ENCODE data around the gene MS4A10.
"Not testable (repeated sequence)": the region's sequence is repeated elsewhere in the genome, so short reads cannot be mapped to it uniquely, and the experiment has no call there.

Gene MS4A10

DNA sequence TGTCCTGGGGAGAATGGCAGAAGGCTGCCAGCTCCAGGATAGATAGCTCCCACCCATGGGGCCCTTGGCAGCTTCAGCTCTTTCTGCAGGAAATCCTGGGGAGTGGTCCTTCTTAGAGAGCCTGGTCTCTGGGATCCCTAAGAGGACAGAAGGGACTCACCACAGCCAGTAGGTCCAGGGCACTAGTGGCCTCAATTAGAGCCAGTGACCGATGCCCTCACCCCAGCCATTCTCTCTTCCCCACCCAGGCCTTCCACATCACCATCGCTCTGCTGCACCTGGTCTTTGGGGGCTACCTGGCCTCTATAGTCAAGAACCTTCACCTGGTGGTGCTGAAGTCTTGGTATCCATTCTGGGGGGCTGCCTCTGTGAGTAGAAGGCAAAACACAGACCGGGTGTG lies 5.6 kb downstream of the MS4A10 start:
- no peak for DNase-seq

DNA sequence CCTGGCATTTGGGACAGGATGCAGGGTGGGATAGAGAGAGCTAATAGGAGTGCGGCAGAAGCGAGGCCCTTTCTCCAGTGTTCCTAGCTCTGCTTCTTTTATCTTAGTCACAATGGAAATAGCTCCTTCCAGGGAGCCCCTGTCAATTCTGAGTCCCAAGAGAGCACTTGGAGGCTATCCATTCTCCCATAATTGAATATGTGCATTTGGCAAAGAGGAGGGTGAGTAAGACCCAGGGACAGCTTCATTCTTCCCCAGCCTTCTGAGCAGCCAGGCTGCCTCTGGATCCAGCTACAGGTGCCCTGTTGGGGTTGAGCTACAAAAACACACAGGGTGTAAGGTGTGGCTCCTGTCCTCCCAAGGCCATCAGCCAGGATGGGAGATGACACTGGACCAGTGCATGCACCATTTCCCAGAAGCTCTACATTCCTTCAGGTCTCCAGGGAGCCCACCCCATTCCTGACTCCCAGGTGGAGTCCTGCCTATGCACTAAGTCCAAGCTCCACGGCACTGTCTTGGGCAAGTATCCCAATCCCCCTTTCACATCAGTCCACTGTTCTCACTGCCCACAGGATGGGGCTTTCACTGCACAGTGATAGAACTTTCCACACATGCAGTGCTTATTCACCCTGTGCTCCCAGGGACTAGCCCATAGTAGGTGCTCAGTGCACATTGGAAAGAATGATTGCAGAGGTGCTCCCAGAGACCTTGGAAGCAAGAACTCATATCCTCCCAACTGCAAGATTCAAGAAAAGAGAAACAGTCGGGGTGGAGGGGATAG lies 6.2 kb downstream of the MS4A10 start:
- no peak for DNase-seq

DNA sequence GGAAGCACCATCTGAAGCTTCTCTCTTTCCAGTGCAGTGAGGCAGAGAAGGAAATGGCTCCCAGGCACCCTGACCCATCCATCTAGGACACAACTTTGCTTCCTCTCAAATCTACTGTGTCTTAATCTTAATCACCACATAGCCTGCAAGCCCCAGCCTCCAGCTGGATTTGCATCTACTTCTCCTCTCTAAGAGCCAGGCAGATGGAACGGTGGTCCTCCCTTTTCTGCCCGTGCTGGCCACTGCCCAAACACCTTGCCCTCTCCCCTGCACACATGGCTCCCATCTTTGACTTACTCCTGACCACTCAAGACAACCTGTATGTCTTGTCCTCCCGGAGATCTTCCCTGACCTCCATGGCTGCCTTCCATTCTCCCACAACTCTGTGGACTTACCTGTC lies 7.4 kb downstream of the MS4A10 start:
- no peak for DNase-seq

DNA sequence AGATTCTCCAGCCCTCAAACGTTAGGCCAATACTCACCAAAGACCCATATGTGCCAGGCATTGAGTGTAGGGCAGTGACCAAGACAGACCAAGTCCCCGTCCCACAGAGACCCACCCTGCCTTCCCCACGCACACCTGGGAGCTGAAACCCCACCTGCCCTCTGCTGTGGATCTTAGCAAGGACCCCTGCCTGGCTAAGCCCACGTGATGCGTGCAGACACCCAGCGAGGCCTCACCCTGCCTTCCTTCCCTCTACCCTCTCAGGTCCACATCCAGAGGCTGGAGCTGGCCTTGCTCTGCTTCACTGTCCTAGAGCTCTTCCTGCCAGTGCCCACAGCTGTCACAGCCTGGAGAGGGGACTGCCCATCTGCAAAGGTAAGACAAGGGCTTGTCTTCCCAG lies 10.2 kb downstream of the MS4A10 start:
- DNase-seq, result no peak

DNA sequence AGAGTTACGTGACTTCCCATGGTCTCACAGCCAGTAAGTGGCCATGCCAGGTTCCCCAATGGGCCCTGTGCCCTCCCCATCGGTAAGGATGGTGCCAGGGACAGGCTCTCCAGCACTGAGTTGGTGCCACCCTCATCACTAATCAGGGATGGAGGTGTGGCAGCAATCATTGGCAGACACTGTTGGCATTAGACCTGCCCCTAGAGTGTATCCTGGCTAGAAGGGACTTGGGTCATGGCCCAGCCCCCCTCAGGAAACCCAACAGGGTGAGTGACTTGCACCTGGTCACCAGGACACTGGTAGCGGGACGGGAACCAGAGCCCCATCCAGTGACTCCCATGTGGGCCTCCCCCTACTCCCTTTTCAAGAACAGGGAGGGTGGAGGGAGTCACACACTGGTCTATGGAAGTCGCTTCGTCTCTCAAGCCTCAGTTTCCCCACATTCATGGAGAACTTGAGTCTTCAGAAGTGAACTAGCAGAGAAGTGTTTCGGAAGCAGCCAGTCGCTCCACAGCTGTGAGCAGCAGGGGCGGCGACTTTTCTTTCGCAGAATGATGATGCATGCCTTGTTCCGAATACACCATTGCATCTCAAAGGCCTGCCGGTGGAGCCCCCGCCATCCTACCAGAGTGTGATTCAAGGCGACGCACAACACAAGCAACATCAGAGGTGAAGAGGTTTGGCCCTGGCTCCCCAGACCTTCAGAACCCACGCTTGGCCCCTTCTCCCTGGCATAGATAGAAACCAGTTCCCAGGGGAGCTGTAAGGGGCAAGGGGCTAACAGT lies 12.9 kb downstream of the MS4A10 start:
- DNase-seq, result no peak

DNA sequence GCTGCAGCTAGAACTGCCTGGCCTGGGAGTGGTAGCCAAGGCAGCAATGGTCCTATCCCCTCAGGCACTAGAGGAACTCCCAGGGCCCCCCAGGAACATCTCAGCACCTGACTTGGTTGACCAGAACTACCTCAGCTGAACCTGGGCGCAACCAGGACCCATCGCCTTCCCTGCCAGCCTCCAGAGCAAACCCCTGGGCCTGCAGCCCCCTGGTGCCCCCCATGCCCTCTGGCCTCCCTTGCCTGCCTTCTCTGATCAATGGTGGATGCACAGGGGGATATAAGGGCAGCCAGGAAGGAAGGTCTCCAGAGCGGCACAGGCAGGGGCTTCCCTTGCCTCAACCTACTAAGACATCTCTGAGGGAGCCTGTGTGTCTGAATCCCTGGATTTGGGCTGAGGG lies 13.5 kb downstream of the MS4A10 start:
- DNase-seq, result no peak

DNA sequence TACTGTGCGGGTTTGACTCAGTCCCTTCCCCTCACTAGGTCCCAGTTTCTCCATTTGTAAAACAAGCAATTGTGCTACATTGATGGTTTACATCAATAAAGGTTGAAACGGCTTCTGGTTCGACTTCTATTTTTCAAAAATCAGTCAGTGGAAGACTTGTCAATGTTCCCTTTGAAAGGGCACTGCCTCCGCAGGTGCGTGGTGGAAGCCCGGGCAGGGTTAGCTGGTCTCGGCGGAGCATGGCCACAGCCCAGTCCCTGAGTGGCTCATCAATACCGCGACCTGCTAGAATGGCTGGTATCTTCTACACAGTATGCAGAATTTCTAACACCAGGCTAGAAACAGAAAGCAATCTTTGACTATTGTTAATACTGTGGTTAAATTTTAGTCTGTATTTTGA lies 16.1 kb downstream of the MS4A10 start:
- no peak for DNase-seq

DNA sequence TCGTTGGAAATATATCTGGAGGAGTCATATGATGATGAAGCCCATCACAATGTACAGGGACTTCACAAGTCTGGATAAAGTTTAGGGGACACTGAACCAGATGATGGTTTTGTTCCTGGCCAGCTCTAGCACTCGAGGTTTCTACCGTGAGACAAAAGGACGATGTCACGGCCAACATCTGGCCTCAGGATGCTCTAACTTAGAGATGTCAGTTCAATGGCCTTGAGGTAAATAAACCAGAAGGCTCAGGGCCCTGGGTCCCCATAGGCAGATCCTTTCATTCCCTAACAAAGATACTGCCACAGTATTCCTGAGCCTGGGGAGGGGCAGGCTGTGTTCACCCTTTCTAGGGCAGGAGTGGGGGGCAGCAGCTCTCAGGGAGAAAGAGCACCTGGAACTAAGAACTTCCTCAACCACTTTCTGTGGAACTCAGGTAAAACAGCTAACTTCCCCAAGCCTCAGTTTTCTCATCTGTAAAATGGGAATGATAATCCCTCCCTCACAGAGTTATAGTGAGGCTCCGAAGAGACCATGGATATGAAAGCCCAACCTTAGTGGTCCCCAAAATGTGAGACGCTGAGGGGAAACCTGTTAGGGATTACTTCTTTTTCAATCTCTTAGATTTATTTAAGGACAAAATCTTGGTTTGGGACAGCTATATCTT lies 18.3 kb downstream of the MS4A10 start:
- DNase-seq, result no peak

DNA sequence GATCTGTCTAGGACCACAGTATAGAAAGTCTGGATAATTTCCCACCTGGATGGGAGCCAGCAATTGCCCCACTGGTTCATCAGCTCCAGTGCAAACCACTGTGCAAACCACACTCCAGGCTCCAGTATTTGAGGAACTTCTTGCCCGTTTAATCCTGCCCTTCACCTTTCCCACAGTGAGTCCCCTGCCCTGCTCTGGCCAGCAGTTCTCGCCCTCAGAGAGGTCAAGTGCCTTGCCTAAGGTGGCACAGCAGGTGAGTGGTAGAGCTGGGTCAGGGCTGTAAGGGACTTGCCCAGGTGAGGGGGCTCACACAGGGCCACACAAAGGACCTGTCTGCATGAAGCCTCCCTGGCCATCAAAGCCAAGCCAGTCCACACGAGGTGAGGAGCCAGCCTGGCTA lies 24.1 kb downstream of the MS4A10 start:
- DNase-seq, result no peak

DNA sequence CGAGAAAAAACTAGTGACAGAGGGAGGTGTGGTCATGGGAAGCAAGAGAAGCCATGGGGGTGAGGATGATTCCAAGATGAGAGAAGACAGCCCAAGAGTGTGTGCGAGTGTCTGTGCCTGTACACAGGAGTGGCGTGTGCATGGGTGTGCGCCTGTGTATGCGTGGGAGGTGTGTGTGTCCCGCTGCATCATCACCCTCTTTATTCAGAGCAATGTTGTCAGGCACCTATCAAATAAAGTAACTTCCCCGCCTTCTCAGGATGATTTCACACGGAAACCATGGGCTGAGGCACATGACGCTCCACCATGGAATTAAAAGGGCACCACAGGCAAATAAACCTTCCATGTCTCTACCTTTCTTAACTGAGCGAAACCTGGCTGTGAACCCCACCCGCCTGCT lies 24.6 kb downstream of the MS4A10 start:
- DNase-seq, result no peak

DNA sequence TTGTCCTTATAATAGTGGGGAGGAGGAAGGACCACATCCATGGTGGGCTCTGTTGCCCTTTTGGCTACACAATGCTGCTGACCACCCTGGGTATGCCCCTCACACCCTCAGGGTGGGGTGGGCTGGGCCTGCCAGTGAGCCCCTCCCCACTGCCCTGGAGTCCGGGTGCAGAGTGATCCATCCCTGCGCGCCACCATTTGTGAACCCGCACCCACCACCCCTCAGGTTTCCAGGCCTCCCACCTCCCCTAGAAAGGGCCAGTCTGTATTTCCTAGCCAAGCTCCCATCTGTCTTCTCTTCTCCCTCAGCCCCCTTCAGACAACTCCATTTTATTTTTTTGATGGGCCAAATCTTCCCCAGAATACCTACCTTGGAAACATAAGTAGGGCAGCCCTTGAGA lies 25.0 kb downstream of the MS4A10 start:
- DNase-seq, result no peak

DNA sequence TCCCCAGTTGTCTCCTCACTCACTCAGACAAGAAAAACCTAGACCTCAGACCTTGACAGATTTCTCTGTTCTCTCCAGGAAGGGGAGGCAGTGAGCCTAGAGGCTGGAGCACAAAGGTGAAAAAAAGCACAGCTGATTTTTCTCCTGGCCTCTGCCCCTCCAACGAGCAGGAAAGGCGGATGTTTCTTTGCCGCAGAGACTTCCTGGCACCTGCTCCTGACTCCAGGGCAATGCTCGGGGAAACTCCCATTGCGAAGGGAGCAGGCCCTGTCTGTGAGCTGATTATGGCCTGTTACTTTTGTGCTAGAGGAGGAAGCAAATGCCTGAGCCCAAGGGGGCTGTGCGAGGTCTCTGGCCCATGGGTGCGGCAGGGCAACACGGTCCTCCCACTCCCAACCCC lies 25.4 kb downstream of the MS4A10 start:
- no peak for DNase-seq

DNA sequence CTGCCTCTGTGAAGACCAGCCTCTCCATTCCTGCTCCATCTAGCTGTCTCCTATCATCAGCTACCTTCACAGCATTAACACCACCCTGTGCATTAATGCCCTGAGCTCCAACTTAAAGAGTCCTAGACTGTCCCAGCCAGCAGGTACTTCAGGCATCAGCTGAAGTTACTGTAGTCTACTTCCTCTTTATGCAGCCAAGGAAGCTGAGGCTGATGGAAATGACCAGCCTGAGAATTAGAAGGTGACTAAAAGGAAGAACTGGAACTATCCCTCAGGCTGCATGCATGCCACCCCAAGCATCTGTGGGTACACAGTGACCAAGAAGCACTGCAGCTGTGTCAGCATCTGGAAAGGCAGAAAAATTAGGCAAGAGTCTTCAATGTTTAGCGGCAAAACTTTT lies 28.2 kb downstream of the MS4A10 start:
- DNase-seq, result no peak

DNA sequence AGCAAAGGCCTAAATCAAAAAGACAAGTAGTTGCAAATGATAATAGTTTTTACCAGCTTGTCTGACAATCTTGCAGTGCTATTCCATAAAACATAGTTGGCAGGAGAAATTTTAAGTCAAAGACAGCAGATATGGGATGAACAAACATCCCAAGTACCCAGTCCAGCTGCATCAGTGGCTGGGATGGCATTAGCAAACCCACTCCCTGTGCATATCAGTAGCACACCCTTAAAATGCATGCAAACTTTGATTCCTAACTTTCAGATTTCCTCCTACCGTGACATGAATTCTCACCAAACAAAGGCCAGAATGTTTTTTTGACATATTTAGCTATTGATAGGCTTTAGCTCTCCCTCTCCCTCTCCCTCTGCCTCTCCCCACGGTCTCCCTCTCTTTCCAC lies 29.0 kb downstream of the MS4A10 start:
- no peak for DNase-seq

DNA sequence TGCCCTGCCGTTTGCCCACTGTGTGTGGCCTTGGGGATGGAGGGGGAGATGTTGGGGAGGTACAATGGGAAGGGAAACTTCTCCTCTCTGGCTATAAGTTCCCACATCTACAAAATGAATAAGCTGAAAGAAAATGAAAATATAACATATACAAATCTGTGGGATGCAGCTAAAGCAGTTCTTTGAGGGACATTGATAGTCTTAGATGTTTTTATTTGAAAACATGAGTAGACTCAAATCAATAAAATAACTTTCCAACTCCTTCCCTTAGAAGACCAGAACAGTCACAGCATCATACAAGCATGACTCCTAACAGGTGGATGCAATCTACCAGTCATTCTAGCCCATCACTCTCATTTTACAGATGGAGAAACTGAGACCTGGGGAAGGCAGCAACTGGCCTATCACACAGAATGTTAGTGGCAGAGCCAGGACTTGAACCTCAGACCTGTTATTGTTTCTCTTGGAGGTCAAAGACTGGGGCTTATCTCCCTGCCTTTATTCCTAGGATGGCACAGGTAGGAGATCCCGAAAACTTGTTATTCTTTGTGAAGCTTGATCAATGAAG lies 31.5 kb downstream of the MS4A10 start:
- DNase-seq, result no peak

DNA sequence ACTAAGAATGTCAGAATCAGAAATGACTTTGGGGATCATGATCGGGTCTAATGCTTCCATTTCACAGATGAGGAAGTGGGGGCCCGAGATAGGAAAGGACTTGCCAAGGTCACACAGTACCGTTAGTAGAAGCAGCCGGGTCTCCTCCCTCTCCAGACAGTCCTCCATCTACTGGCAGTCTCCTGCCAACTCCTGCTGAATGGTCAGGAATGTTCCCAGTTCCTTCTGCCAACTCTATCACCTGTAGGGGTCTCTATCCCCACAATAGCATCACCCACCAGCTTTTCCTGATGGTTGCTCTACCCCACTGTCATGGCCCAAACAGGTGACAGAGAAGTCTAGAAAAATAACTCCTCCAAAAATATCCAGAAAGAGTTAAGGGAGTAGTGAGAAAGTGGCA lies 32.9 kb downstream of the MS4A10 start:
- no peak for DNase-seq

DNA sequence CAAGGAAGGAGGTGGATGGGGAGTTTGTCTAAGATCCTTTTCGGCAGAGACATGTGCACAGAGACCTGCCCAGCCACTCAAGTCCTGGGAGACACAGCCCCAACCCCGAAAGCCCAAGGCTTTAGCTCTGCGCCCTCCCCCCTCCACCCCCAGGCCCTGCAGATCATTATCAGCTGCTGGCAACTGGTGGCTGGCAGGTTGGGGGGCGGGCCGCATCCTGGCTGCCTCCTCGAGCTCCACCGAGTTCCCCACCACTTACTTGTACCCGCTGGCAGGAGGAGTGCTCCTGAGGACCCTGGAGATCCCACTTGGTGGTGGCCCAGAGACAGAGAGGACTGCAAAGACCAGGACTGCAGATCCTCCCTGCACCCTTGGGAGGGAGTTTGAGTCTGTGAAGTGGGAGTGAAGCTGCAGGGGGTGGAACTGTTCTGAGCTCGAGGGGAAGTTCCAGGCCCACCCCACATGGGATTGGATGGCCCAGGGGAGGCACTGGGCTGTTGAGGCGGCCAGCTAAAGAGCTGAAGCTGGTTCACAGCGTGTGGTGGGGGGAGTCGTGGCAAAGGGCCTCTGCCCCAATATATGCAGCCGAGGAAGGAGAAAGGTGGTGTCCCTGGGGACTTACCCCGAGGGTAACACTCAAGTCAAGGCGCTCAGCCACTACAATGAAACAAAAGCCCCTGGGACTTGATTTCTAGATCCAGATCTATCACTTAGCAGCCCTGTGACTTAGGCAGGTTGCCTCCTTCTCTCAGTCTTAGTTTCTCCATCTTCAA lies 36.9 kb downstream of the MS4A10 start:
- no peak for DNase-seq

DNA sequence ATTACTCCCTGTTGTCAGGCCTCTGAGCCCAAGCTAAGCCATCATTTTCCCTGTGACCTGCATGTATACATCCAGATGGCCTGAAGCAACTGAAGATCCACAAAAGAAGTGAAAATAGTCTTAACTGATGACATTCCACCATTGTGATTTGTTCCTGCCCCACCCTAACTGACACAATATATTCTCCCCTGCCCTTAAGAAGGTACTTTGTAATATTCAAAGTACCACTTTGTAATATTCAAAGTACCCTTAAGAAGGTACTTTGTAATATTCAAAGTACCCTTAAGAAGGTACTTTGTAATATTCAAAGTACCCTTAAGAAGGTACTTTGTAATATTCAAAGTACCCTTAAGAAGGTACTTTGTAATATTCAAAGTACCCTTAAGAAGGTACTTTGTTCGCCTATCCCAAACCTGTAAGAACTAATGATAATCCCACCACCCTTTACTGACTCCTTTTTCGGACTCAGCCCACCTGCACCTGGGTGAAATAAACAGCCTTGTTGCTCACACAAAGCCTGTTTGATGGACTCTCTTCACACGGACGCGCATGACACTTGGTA lies 38.7 kb downstream of the MS4A10 start:
- not testable (repeated sequence) for DNase-seq

DNA sequence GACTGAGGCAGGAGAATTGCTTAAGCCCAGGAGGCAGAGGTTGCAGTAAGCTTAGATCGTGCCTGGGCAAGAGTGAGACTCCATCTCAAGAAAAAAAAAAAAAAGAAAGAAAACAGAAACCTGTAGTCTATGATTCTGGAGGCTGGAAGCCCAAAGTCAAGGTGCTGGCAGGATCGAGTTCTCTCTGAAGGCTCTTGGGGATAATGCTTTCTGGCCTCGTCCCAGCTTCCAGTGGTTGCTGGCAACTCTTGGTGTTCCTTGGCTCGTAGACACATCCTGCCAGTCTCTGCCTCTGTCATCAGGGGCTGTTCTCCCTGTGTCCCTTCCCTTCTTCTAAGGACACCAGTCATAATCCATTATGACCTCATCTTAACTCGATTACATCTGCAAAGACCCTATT lies 40.0 kb downstream of the MS4A10 start:
- no peak for DNase-seq

DNA sequence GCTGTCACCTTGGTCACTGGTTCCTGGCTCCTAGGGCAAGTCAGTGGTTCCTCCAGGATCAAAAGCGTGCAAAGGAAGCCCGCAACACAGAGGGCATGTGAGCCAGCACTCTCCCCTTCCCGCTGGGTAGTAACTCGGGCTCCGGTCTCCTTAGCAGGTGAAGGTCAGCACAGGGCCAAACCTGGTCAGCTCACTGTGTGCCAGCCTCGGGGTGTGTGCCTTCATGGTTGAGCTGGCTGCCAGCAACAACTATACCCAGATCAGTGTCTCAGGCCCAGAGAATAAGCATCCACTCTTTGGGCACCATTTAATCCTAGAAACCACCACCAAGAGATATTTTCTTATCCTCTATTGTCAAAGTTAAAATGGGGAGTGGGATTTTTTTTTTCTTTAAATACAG lies 40.7 kb downstream of the MS4A10 start:
- DNase-seq, result no peak

DNA sequence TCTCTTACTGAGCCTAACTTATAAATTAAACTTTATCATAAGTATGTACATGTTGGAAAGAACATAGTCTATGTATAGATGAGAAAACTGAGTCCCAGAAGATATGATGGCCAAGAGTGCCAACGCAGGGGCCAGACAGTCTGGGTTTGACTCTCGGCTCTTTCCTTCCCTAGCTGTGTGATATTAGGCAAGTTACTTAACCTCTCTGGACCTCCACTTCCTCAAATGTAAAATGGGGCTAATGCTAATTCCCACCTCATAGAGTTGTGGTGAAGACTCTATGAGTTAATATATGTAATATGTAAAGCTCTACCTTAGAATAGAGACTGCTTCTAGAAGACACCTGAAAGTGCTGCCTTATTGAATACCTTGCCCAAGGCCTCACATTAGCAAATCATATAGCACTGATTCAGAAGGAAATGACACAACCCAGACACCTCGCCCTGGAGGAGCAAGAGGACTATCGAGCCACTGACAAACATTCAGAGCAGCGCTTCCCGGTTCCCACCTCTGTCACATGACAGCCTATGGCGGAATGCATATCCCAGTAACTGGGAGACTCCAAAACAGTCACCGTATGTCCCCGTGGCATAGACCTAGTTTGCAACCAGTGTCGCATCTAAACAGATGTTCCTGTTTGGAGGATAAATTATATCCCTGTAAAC lies 45.5 kb downstream of the MS4A10 start:
- no peak for DNase-seq

DNA sequence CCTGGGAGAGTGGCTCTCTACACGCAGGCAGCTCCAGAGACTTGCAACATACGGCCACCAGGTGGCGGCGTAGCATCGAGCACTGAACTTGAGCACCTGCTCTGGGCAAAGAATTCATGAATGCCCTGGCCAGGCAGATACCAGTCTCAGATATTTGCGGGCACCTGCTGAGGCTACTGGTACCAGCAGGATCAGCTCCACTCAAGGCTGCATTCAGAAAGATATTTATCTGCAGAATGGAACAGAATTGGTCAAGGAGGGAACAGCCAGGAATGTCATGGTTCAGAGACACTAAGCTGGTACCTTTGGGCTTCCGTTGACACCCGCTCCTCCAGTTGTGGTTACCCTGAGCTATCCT lies 46.0 kb downstream of the MS4A10 start:
- DNase-seq, result peak; percentile 82

Measured in activated CD4-positive, alpha-beta T cell treated with anti-CD3 and anti-CD28 coated beads, Interleukin-2, amount 50 U/mL, for 16 hours (primary cell).